Keratinocyte (primary cell): Measurements from ENCODE around the gene GABRR1. TPM values are rescaled to one million over a fixed set of nuclear protein-coding genes. Genes with fewer than 3 reads are reported as not detected.

Source experiments
- DNase-seq: peaks from one replicate; pipeline ENCODE4 v3.0.0-alpha.2; 2011; ENCODE audit warnings: low read depth, missing footprints, low spot score
- FAIRE-seq: peaks from 2 replicates; lab custom pipeline; 2011; peaks lifted over from hg19 to GRCh38; lab: Jason Lieb, UNC
- H2AFZ ChIP-seq: 2 replicates; pipeline ENCODE4 v1.6.0; 2012; ENCODE audit warnings: low read length, control low read depth, inconsistent platforms; ENCODE audit not compliant: control insufficient read depth
- H3K27ac ChIP-seq: 2 replicates; pipeline ENCODE4 v1.5.1; 2011; ENCODE audit warnings: low read length; ENCODE audit not compliant: control insufficient read depth, insufficient read depth
- H3K27me3 ChIP-seq: 3 replicates; pipeline ENCODE4 v1.6.0; 2011; ENCODE audit warnings: low read length; ENCODE audit not compliant: control insufficient read depth, insufficient read depth; ENCODE audit errors: extremely low read depth
- H3K36me3 ChIP-seq, 2 experiments: 2 replicates in 1 of 2; 3 replicates in 1 of 2; pipeline ENCODE4 v1.5.1; 2011; ENCODE audit warnings: low read length in 2 of 2, mild to moderate bottlenecking in 1 of 2; ENCODE audit not compliant: control insufficient read depth in 2 of 2, insufficient read depth in 2 of 2; ENCODE audit errors: extremely low read depth in 1 of 2
- H3K4me1 ChIP-seq: 3 replicates; pipeline ENCODE4 v1.5.1; 2011; ENCODE audit warnings: low read length; ENCODE audit not compliant: control insufficient read depth, insufficient read depth; ENCODE audit errors: extremely low read depth
- H3K4me2 ChIP-seq: 3 replicates; pipeline ENCODE4 v1.6.0; 2011; ENCODE audit warnings: low read depth, low read length; ENCODE audit not compliant: control insufficient read depth, insufficient read depth; ENCODE audit errors: extremely low read depth
- H3K4me3 ChIP-seq, 3 experiments: fragments of 200-600 bp in 1 of 3; sonication (generic) in 1 of 3; 2 replicates in 2 of 3; 3 replicates in 1 of 3; pipeline ENCODE4 v1.5.1; 2011 to 2016; ENCODE audit warnings: low read length in 3 of 3, mild to moderate bottlenecking in 3 of 3, control low read depth in 2 of 3, inconsistent platforms in 1 of 3, low read depth in 1 of 3, mixed read lengths in 1 of 3, mixed run types in 1 of 3, moderate library complexity in 1 of 3; ENCODE audit not compliant: control insufficient read depth in 2 of 3, insufficient read depth in 2 of 3; ENCODE audit errors: extremely low read depth in 1 of 3
- H3K79me2 ChIP-seq: 2 replicates; pipeline ENCODE4 v1.6.0; 2012; ENCODE audit warnings: low read length; ENCODE audit not compliant: control insufficient read depth, insufficient read depth
- H3K9ac ChIP-seq: 3 replicates; pipeline ENCODE4 v1.6.0; 2011; ENCODE audit warnings: low read length; ENCODE audit not compliant: control insufficient read depth, insufficient read depth; ENCODE audit errors: extremely low read depth
- H3K9me1 ChIP-seq: 3 replicates; pipeline ENCODE4 v1.6.0; 2011; ENCODE audit warnings: low read length; ENCODE audit not compliant: control insufficient read depth, insufficient read depth; ENCODE audit errors: extremely low read depth
- H3K9me3 ChIP-seq: 2 replicates; pipeline ENCODE4 v1.5.1; 2012; ENCODE audit warnings: low read depth, low read length; ENCODE audit not compliant: control insufficient read depth
- H4K20me1 ChIP-seq: 3 replicates; pipeline ENCODE4 v1.6.0; 2011; ENCODE audit warnings: low read length; ENCODE audit not compliant: control insufficient read depth, insufficient read depth; ENCODE audit errors: extremely low read depth
- CTCF ChIP-seq, 3 experiments: IDR thresholded peaks in 1 of 3; conservative IDR thresholded peaks in 1 of 3; optimal IDR thresholded peaks in 1 of 3; 2 replicates in 2 of 3; 3 replicates in 1 of 3; pipeline versions ENCODE3 to v1.5.1; 2011; ENCODE audit warnings: low read length in 3 of 3, mild to moderate bottlenecking in 3 of 3, moderate library complexity in 2 of 3, control low read depth in 1 of 3, inconsistent platforms in 1 of 3; ENCODE audit not compliant: insufficient read depth in 2 of 3; ENCODE audit errors: extremely low read depth in 1 of 3
- EZH2 ChIP-seq: IDR thresholded peaks from one replicate; pipeline ENCODE4 v1.6.1; 2012; ENCODE audit warnings: inconsistent platforms, mild to moderate bottlenecking, low read length, moderate library complexity
- dilution Hi-C: fragments of 300-500 bp; cut with MboI; formaldehyde crosslinking; loops from one replicate; pipeline ENCODE4 v1.7.0; 2020; ENCODE audit warnings: low sequenced_read_pairs; ENCODE audit not compliant: extremely low pct_ligation_motif_present
- polyA plus RNA-seq, 5 experiments: library from polyadenylated mRNA; depleted of rRNA in 3 of 5; stranded (reverse) in 3 of 5; stranded (forward) in 1 of 5; unstranded in 1 of 5; fragments of >200 nt; gene quantifications; 1 replicate in 1 of 5; 2 replicates in 3 of 5; 3 replicates in 1 of 5; pipeline versions ENCODE4 v1.2.1 to v1.2.3, GENCODE V29; 2011 to 2012; ENCODE audit warnings: missing spikeins in 2 of 5, low read depth in 1 of 5, low replicate concordance in 1 of 5

GABRR1 gene
- polyA plus RNA-seq, 1 donor (not counting 4 experiments of a cell fraction or from before 2014, with no cell fraction given), result 0.04 TPM

DNA sequence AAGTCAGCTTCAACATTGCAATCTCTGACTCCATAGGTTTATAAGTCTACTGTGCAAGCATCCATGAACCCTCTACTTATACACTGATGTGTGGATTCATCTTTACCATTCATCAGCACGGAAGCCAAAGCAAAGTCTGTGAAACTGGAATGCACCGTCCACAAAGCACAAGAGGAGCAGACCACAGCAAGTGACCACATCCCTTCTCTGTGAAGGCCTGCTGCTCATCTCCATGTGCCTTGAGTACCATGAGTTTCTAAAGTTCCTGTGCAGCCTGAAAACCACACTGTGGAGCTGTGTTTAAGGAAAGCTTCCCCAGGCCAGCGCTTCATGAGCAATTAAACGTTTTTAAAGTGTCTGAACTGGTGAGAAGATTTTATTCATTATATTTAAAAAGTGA, 20.0 kb downstream of the GABRR1 start:
- H3K9me3 ChIP-seq, result no peaks in the 10 kb centered on the region
- TF ChIP-seq EZH2, result no peak
- TF ChIP-seq CTCF (optimal IDR thresholded peaks at IDR 0.05 in 1 of 3, IDR thresholded peaks at IDR 0.05 in 1 of 3, conservative IDR thresholded peaks at IDR 0.05 in 1 of 3; ENCODE audit: extremely low read depth in 1 of 3, insufficient read depth in 2 of 3, low read length in 3 of 3), result no peak
- H3K27me3 ChIP-seq, result peaks cover 10% of the 10 kb centered on the region
- H3K4me1 ChIP-seq, result no peaks in the 10 kb centered on the region
- dilution Hi-C loops, result no loop called here
- H3K36me3 ChIP-seq, result no peaks in the 10 kb centered on the region
- H3K79me2 ChIP-seq, result no peaks in the 10 kb centered on the region
- no peak overlapping the region for H3K27ac ChIP-seq
- no peak for FAIRE-seq
- H2AFZ ChIP-seq, result no peak overlapping the region
- H3K9me1 ChIP-seq, result no peaks in the 10 kb centered on the region
- DNase-seq, result no peak
- H3K9ac ChIP-seq, result no peak overlapping the region
- H3K4me3 ChIP-seq, result no peak overlapping the region
- no peak overlapping the region for H3K4me2 ChIP-seq
- H4K20me1 ChIP-seq, result no peaks in the 10 kb centered on the region

- no peaks in the 10 kb centered on the region for H3K9me3 ChIP-seq
- no peaks in the 10 kb centered on the region for H4K20me1 ChIP-seq
- no peak for FAIRE-seq
- no peak overlapping the region for H3K4me2 ChIP-seq
- peaks cover 7% of the 10 kb centered on the region for H3K27me3 ChIP-seq
- H3K4me3 ChIP-seq, result no peak overlapping the region
- no peak for DNase-seq
- no peak overlapping the region for H2AFZ ChIP-seq
- H3K27ac ChIP-seq, result no peak overlapping the region
- H3K79me2 ChIP-seq, result no peaks in the 10 kb centered on the region
- no peaks in the 10 kb centered on the region for H3K4me1 ChIP-seq
- H3K36me3 ChIP-seq, result no peaks in the 10 kb centered on the region
- no peak overlapping the region for H3K9ac ChIP-seq
- no peak for TF ChIP-seq CTCF (optimal IDR thresholded peaks at IDR 0.05 in 1 of 3, IDR thresholded peaks at IDR 0.05 in 1 of 3, conservative IDR thresholded peaks at IDR 0.05 in 1 of 3; ENCODE audit: extremely low read depth in 1 of 3, insufficient read depth in 2 of 3, low read length in 3 of 3)
- TF ChIP-seq EZH2, result no peak
- no peaks in the 10 kb centered on the region for H3K9me1 ChIP-seq
- dilution Hi-C loops, result no loop called here
These were observed 22.6 kb downstream of the GABRR1 start for GRCh38 chr6:89194559-89194958.
